ENCODE results near the gene SIRPD. TPM values are rescaled to one million over a fixed set of nuclear protein-coding genes. Genes with fewer than 3 reads are reported as not detected.
A peak's percentile ranks its signal among the peaks of the same experiment; 100 is the strongest.
"Not testable (repeated sequence)": the region's sequence is repeated elsewhere in the genome, so short reads cannot be mapped to it uniquely, and the experiment has no call there.

The SIRPD gene
- total RNA-seq, 2 donors from 2014 or later: not detected

GRCh38 chr20:1587781-1588532 lies 30.5 kb upstream of the SIRPD start:
- no peaks in the 10 kb centered on the region for H3K27me3 ChIP-seq
- intact Hi-C loops (cut with DNase I): no loop called here
- H3K9me3 ChIP-seq: no peaks in the 10 kb centered on the region
- 56% methylated on average over 3 of the region's 3 CpGs; no CpG with 5 or more reads in 1 of the 2 donors for WGBS, 2 donors
- H3K27ac ChIP-seq: peak overlapping the region in 1 of 4 donors; percentile 56
- no peaks in the 10 kb centered on the region for H3K36me3 ChIP-seq (replicated peaks in 1 of 2; ENCODE audit: insufficient read depth in 1 of 2, low read depth in 2 of 2)
- no peak for ATAC-seq
- H3K4me1 ChIP-seq: no peaks in the 10 kb centered on the region
- H3K4me3 ChIP-seq: no peak overlapping the region
- TF ChIP-seq, protein P1, sequence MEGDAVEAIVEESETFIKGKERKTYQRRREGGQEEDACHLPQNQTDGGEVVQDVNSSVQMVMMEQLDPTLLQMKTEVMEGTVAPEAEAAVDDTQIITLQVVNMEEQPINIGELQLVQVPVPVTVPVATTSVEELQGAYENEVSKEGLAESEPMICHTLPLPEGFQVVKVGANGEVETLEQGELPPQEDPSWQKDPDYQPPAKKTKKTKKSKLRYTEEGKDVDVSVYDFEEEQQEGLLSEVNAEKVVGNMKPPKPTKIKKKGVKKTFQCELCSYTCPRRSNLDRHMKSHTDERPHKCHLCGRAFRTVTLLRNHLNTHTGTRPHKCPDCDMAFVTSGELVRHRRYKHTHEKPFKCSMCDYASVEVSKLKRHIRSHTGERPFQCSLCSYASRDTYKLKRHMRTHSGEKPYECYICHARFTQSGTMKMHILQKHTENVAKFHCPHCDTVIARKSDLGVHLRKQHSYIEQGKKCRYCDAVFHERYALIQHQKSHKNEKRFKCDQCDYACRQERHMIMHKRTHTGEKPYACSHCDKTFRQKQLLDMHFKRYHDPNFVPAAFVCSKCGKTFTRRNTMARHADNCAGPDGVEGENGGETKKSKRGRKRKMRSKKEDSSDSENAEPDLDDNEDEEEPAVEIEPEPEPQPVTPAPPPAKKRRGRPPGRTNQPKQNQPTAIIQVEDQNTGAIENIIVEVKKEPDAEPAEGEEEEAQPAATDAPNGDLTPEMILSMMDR (IDR thresholded peaks at IDR 0.05): no peak
- TF ChIP-seq POLR2A (IDR thresholded peaks at IDR 0.05): no peak
- DNase-seq: no peak

DNA sequence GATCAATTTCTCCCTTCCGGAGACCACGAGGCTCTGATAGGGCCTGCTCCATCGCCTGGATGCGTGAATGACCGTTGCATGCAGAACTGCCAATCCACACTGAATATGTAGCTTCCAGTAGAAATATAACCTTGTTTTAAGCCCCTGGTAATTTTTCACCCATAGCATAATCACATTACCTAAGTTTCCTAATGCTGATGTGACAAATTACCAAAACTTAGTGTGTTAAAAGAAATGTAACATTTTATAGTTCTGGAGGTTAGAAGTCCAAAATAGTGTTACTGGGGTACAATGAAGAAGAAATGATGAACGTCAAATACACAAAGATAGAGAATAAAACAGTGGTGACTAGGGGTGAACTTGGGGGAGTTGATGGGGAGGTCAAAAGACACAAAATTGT lies 22.0 kb upstream of the SIRPD start:
- TF ChIP-seq, protein P1 (IDR thresholded peaks at IDR 0.05): no peak
- no peak for TF ChIP-seq POLR2A (IDR thresholded peaks at IDR 0.05)
- intact Hi-C loops (cut with DNase I): loop anchor here (5.0 kb wide), 1 partner anchor 38 kb away; no protein-coding TSS in a partner anchor
- 78% methylated on average over 6 of the region's 6 CpGs for WGBS, 2 donors

GRCh38 chr20:1577906-1578305 lies 20.4 kb upstream of the SIRPD start:
- H3K4me1 ChIP-seq: no peaks in the 10 kb centered on the region
- H3K36me3 ChIP-seq (replicated peaks in 1 of 2; ENCODE audit: insufficient read depth in 1 of 2, low read depth in 2 of 2): no peaks in the 10 kb centered on the region
- no peak for TF ChIP-seq POLR2A (IDR thresholded peaks at IDR 0.05)
- TF ChIP-seq, protein P1 (IDR thresholded peaks at IDR 0.05): no peak
- WGBS, 2 donors: 40 to 78% methylated on average over 1 to 4 of the region's 4 CpGs
- H3K27me3 ChIP-seq: no peaks in the 10 kb centered on the region
- ATAC-seq: no peak
- no peak overlapping the region for H3K27ac ChIP-seq
- no peaks in the 10 kb centered on the region for H3K9me3 ChIP-seq
- intact Hi-C loops (cut with DNase I): loop anchor here (5.0 kb wide), 1 partner anchor 39 kb away; no protein-coding TSS in a partner anchor
- DNase-seq: no peak
- H3K4me3 ChIP-seq: no peak overlapping the region

More for the DNA sequence above, 22.0 kb upstream of the SIRPD start:
- no peaks in the 10 kb centered on the region for H3K36me3 ChIP-seq (replicated peaks in 1 of 2; ENCODE audit: insufficient read depth in 1 of 2, low read depth in 2 of 2)
- H3K9me3 ChIP-seq: no peaks in the 10 kb centered on the region
- ATAC-seq (no peak), DNase-seq (no peak)
- H3K27ac ChIP-seq: no peak overlapping the region
- H3K27me3 ChIP-seq: no peaks in the 10 kb centered on the region
- H3K4me3 ChIP-seq: no peak overlapping the region
- no peaks in the 10 kb centered on the region for H3K4me1 ChIP-seq

DNA sequence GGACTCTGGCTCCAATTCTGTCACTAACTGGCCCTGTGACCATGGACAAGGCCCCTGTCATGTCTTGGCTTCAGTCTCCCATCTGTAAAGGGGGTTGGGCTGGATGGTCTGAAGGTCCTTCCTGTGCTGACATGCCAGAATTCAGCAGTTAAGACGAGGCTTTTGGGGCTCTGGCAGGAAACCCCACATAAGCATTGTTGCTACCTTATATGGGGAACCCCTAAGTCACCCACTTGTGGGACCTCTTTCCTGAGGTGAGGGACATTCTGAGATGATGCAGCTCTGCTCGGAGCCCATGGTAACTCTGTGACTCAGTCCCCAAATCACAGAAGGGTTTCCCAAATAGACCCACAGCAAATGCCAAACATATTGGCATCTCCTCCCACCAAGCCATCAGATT lies 19.8 kb upstream of the SIRPD start:
- H3K9me3 ChIP-seq; DNase-seq; H3K4me1 ChIP-seq; H3K27me3 ChIP-seq; H3K27ac ChIP-seq; ATAC-seq; H3K36me3 ChIP-seq (replicated peaks in 1 of 2; ENCODE audit: insufficient read depth in 1 of 2, low read depth in 2 of 2); H3K4me3 ChIP-seq: not testable (repeated sequence)
- intact Hi-C loops (cut with DNase I): loop anchor here (5.0 kb wide), 1 partner anchor 40 kb away; no protein-coding TSS in a partner anchor
- 44 to 67% methylated on average over 2 of the region's 2 CpGs for WGBS, 2 donors

GRCh38 chr20:1576641-1577040 lies 19.1 kb upstream of the SIRPD start:
- Histone ChIP-seq H3K27ac (no peak overlapping the region), H3K27me3 (no peaks in the 10 kb centered on the region), H3K4me3 (no peak overlapping the region), H3K9me3 (no peaks in the 10 kb centered on the region), H3K36me3 (replicated peaks in 1 of 2; ENCODE audit: insufficient read depth in 1 of 2, low read depth in 2 of 2) (no peaks in the 10 kb centered on the region), H3K4me1 (no peaks in the 10 kb centered on the region)
- WGBS, 2 donors: 79 to 81% methylated on average over 3 of the region's 3 CpGs
- DNase-seq (no peak), ATAC-seq (no peak)
- TF ChIP-seq, protein P1 (IDR thresholded peaks at IDR 0.05): no peak
- TF ChIP-seq POLR2A (IDR thresholded peaks at IDR 0.05): no peak
- intact Hi-C loops (cut with DNase I): loop anchor here (5.0 kb wide), 1 partner anchor 41 kb away; no protein-coding TSS in a partner anchor

GRCh38 chr20:1576003-1576402 lies 18.5 kb upstream of the SIRPD start:
- DNase-seq; H3K27ac ChIP-seq; ATAC-seq; H3K4me1 ChIP-seq; H3K9me3 ChIP-seq; H3K4me3 ChIP-seq; H3K36me3 ChIP-seq (replicated peaks in 1 of 2; ENCODE audit: insufficient read depth in 1 of 2, low read depth in 2 of 2); H3K27me3 ChIP-seq: not testable (repeated sequence)
- intact Hi-C loops (cut with DNase I): loop anchor here (5.0 kb wide), 1 partner anchor 41 kb away; no protein-coding TSS in a partner anchor
- WGBS, 2 donors: no CpG with 5 or more reads among the region's 1 CpG

DNA sequence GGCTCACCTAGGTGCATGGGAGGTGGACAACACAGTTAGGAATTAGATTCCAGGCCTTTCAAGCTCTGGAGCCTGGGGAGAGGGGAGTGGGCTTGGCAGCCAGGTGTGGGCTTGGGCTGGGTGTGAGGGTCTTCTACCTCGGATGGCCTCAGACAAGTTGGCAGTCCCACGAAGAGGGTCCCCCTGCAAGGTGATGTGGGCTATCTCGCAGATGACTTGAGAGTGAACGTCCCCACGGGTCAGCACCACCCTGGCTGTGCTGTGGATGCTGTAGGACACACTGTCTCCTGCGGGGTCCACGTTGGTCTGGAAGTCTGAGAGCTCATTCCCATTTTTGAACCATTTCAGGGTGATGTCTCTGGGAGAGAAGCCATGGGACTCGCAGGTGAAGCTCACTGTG lies 14.1 kb upstream of the SIRPD start:
- ATAC-seq; H3K4me1 ChIP-seq; intact Hi-C loops (cut with DNase I); H3K27ac ChIP-seq; DNase-seq; H3K27me3 ChIP-seq; H3K4me3 ChIP-seq; H3K9me3 ChIP-seq; H3K36me3 ChIP-seq (replicated peaks in 1 of 2; ENCODE audit: insufficient read depth in 1 of 2, low read depth in 2 of 2): not testable (repeated sequence)
- 62 to 87% methylated on average over 3 to 8 of the region's 8 CpGs for WGBS, 2 donors

Data from body of pancreas (tissue), 4 donors.